Duodenal mucosa (tissue), 2 donors: Measurements from ENCODE around the gene SYNDIG1.

ENCODE experiments used
- H3K27ac ChIP-seq: one replicate; pipeline ENCODE4 v1.7.0; 2013; ENCODE audit warnings: low read depth, low read length
- H3K27me3 ChIP-seq, 2 donors: one replicate each; pipeline ENCODE4 v1.7.0; 2013; ENCODE audit warnings: low read length in 2 of 2, control low read depth in 1 of 2; ENCODE audit not compliant: insufficient read depth in 2 of 2, control insufficient read depth in 1 of 2
- H3K36me3 ChIP-seq, 2 donors: one replicate each; pipeline ENCODE4 v1.7.0; 2013; ENCODE audit warnings: low read length in 2 of 2, control low read depth in 1 of 2; ENCODE audit not compliant: insufficient read depth in 2 of 2, control insufficient read depth in 1 of 2
- H3K4me1 ChIP-seq, 2 donors: one replicate each; pipeline ENCODE4 v1.7.0; 2013; ENCODE audit warnings: low read length in 2 of 2, control low read depth in 1 of 2; ENCODE audit not compliant: insufficient read depth in 2 of 2, control insufficient read depth in 1 of 2
- H3K4me3 ChIP-seq, 2 donors: one replicate each; pipeline ENCODE4 v1.7.0; 2013; ENCODE audit warnings: low read length in 2 of 2, low read depth in 1 of 2
- H3K9ac ChIP-seq, 2 donors: one replicate each; pipeline ENCODE4 v1.7.0; 2013; ENCODE audit warnings: low read length in 2 of 2, low read depth in 1 of 2
- H3K9me3 ChIP-seq, 2 donors: one replicate each; pipeline ENCODE4 v1.7.0; 2013; ENCODE audit warnings: low read length in 2 of 2, control low read depth in 1 of 2; ENCODE audit not compliant: control insufficient read depth in 1 of 2

SYNDIG1 gene

DNA sequence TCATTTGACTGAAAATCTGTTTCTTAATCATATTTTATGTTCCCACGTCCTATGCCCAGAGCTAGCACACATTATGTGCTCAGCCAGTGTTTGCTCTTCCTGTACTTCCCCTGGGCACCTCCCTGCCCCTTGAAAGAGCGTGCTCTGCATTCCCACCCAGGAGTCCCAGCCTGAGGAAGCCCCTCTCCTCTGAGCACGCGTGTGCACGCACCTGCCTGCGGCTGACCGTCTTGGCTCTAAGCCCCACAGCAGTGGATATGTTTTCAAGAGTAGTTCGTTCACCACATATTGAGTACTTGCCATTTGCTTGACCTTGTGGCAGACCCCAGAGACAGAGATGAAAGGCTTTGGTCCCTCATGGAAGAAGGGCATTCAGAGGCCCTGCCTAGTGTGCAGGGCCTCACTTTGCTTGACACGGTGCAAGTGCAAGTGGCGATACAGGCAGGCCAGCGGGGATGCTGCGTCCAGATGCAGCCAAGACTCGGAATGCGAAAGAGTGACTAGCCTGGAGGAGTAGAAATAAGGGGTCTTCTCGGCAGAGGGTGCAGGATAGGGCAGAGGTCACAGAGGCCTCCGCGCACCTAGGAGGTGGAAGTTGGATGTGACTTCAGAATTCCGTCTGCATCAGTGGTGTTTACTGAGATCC lies 14.1 kb downstream of the SYNDIG1 start:
- no peak overlapping the region for H3K27ac ChIP-seq
- no peaks in the 10 kb centered on the region for H3K36me3 ChIP-seq
- H3K9me3 ChIP-seq: no peaks in the 10 kb centered on the region
- H3K9ac ChIP-seq: no peak overlapping the region
- no peaks in the 10 kb centered on the region for H3K4me1 ChIP-seq
- no peak overlapping the region for H3K4me3 ChIP-seq
- no peaks in the 10 kb centered on the region for H3K27me3 ChIP-seq

DNA sequence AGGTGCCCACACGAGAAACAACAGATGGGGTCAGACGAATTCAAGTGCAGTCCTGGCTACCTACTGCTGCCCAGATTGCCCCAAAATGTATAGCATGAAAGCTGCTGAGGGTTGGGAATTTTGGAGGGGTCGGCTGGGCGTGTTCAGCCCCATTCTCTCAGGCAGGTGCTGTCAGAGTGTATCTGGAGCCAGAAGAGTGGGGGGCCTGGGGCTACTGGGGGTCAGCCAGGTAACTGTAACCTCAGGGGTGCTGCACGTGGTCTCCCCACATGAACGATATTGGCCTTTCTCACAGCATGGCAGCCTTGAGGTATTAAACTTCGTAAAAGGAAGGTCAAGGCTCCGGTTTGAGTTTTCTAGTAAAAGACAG lies 14.6 kb downstream of the SYNDIG1 start:
- Histone ChIP-seq H3K9ac (no peak overlapping the region), H3K27ac (no peak overlapping the region), H3K4me1 (no peaks in the 10 kb centered on the region), H3K9me3 (no peaks in the 10 kb centered on the region), H3K27me3 (no peaks in the 10 kb centered on the region), H3K4me3 (no peak overlapping the region), H3K36me3 (no peaks in the 10 kb centered on the region)

DNA sequence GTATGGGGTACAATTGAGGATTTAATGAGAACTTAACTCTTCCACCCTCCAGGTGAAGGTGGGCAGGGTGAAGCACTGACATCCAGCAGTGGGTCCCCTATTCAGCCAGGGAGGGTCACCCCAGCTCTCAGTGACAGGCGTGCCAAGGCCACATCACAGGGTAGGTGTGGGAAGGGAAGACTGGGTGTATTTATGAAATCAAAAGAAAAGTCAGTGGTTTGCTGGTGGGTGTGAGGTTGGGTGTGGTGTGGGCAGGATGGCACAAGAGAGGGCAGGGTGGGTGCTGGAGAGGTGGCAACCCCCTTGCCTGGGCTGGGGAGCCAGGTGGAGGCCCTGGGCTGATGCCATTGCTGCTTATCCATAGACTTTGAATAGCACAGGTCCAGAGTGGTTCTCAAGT lies 16.6 kb downstream of the SYNDIG1 start:
- H3K9me3 ChIP-seq: no peaks in the 10 kb centered on the region
- no peak overlapping the region for H3K27ac ChIP-seq
- H3K9ac ChIP-seq: no peak overlapping the region

DNA sequence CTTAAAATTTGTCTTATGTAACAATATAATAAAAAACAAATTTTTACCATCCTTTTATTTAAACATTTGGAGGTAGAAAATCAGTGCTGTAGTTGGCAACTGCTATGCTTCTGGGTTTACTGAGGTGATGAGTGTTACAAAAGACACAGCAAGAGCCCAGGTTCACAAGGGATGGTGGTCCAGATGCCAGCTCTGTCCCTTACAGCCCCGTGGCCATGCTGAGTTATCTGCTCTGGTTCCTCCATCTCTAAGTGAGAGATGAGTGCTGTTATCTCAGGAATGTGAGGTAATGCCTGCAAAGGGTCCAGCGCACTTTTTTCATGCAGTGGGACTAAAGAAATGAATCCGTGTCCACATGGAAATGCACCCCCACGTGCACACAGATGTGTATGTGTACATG lies 17.8 kb downstream of the SYNDIG1 start:
- no peaks in the 10 kb centered on the region for H3K9me3 ChIP-seq
- H3K27ac ChIP-seq: no peak overlapping the region
- no peaks in the 10 kb centered on the region for H3K36me3 ChIP-seq
- H3K4me3 ChIP-seq: no peak overlapping the region
- H3K27me3 ChIP-seq: peaks cover 0 to 2% of the 10 kb centered on the region in 2 donors
- H3K4me1 ChIP-seq: no peaks in the 10 kb centered on the region
- H3K9ac ChIP-seq: no peak overlapping the region

More for the DNA sequence above, 16.6 kb downstream of the SYNDIG1 start:
- Histone ChIP-seq H3K4me3 (no peak overlapping the region), H3K4me1 (no peaks in the 10 kb centered on the region), H3K27me3 (peaks cover 0 to 2% of the 10 kb centered on the region in 2 donors), H3K36me3 (no peaks in the 10 kb centered on the region)

DNA sequence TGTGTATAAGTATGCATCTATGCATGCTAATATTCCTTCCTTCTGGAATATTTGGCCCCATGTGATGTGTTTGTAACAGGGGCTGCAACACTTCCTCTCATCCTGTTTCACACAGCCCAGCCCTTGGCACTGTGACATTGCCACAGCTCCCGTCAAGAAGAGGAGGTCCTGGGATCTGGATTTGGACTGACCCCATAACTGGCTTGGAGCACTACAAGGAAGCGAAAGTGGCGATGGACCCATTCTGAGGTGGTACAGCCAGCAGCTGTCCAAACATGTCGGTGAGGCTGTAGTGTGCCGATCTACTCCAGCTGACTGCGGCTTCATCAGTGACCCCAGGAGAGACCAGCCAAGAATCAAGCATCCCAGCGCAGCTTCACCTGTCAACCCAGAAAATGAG lies 18.2 kb downstream of the SYNDIG1 start:
- H3K27me3 ChIP-seq: peaks cover 0 to 2% of the 10 kb centered on the region in 2 donors
- H3K9me3 ChIP-seq: no peaks in the 10 kb centered on the region
- H3K4me1 ChIP-seq: no peaks in the 10 kb centered on the region
- H3K36me3 ChIP-seq: no peaks in the 10 kb centered on the region
- H3K4me3 ChIP-seq: no peak overlapping the region
- H3K9ac ChIP-seq: no peak overlapping the region
- no peak overlapping the region for H3K27ac ChIP-seq

DNA sequence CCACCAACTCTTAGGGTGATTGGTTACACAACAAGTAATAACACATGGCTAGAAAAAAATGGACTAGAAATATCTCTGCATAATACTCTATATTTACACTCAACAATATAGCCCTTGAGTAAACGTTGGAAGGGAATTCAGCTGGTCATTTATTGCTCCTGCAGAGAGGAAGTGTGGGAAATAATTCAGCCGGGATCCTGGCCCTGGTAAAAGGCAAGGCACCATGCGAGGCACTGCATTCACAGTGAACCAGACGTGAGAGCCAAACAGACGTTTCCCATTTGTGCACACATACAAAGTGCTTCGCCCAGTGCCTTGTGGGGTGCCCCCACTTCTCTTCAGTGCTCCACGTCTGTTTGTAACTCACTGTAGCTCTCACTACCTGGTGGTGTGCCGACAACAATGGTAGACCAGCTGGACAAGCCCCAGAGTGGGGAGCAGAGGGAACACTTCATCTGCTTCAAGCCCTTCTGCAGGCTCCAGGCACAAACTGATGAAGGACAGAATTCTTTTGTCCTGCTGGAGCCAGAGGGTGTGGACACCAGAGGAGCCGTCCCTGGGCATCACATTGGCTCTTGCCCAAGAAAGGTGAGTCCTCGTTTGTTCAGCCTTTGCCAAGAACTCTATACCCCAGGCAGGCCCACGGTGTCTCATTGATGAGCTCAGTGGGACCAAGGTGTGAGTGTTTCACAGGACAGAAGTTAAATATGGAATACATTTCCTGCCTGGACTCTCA lies 18.8 kb downstream of the SYNDIG1 start:
- Histone ChIP-seq H3K36me3 (no peaks in the 10 kb centered on the region), H3K4me1 (no peaks in the 10 kb centered on the region), H3K27me3 (peaks cover 0 to 2% of the 10 kb centered on the region in 2 donors), H3K9ac (no peak overlapping the region), H3K27ac (no peak overlapping the region), H3K9me3 (no peaks in the 10 kb centered on the region), H3K4me3 (no peak overlapping the region)

DNA sequence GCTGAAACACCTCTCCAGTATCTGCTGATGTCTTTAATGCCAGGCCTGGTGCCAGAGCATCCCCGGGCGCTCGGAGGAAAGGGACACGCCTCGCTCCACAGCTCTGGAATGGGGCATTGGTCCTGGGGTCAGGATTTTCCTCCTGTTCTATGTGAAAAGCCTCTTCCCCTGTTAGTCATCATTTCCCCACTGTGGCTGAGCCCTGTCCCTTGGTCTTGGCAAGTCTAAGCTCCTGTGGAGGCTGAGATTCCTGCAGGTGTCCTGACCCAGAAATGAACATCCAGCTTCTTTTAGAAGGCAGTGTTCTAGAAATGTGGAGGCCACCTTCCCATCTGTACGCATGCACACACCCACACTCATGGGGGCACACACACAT lies 19.4 kb downstream of the SYNDIG1 start:
- Histone ChIP-seq H3K27ac (no peak overlapping the region), H3K4me3 (no peak overlapping the region), H3K9me3 (no peaks in the 10 kb centered on the region), H3K9ac (no peak overlapping the region), H3K4me1 (no peaks in the 10 kb centered on the region), H3K27me3 (peaks cover 0 to 2% of the 10 kb centered on the region in 2 donors), H3K36me3 (no peaks in the 10 kb centered on the region)

DNA sequence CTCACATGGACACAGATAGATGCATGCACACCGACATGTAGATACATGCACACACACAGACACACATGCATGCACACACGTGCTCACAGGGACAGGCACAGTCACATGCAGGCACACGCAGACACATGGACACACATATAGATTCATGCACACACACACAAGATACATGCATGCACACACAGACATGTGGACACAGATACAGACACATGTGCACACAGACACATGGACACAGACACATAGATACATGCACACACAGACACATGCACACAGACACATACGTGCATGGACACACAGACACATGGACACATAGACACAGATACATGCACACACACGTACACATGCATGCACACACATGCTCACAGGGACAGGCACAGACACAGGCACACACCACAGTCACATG lies 19.8 kb downstream of the SYNDIG1 start:
- Histone ChIP-seq H3K9me3 (no peaks in the 10 kb centered on the region), H3K36me3 (no peaks in the 10 kb centered on the region), H3K4me3 (no peak overlapping the region), H3K27me3 (peaks cover 0 to 2% of the 10 kb centered on the region in 2 donors), H3K9ac (no peak overlapping the region), H3K27ac (no peak overlapping the region), H3K4me1 (no peaks in the 10 kb centered on the region)

DNA sequence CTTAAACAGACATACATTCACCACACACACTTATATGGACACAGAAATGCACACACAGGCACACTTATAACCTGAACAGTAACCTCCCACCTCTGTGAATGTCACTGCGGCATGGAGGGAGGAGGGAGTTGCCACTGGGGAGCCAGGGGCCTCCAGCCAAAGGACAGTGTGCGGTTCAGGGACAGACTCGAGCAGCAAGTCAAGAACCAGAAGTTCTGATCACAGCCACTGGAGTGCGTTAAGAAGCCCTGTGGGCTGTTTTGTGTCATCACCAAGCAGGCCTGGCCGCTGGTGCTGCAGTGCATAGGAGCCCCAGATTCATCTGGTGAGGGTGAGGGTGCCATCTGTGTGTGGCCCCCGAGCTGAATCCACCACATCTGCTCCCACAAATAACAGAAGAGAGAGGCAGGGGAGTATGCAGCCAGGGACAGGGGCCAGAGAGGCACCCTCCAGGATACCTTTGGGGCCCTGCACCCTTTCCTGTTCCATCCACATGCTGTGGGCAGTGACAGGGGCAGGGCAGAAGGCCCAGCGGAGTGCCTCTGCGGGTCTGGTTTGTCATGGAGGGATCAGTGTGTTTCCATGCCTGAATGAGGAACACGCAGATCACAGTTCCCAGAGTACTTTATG lies 20.3 kb downstream of the SYNDIG1 start:
- Histone ChIP-seq H3K36me3 (no peaks in the 10 kb centered on the region), H3K4me3 (no peak overlapping the region), H3K27ac (no peak overlapping the region), H3K4me1 (no peaks in the 10 kb centered on the region), H3K27me3 (peaks cover 0 to 2% of the 10 kb centered on the region in 2 donors), H3K9ac (no peak overlapping the region), H3K9me3 (no peaks in the 10 kb centered on the region)

DNA sequence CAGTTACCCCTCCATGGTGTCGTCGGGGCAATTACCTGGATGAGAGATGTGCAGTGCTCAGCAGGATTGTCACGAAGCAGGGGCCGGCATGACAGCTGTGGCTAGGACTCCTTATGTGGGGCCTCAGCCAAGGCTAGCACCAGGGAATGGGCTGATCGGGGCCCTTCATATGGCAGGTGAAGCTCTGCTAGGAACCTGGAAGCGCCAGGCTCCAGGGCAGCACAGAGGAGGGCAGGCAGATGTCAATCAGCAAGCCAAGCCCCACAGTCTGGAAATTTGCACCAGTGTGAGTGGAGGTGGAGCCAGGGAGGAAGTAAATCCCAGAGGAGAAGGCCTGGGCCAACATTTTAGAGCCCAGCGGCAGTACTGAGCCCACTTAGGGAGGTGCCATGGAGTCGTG lies 21.2 kb downstream of the SYNDIG1 start:
- Histone ChIP-seq H3K36me3 (no peaks in the 10 kb centered on the region), H3K9ac (no peak overlapping the region), H3K27ac (no peak overlapping the region)

More for the DNA sequence above, 21.2 kb downstream of the SYNDIG1 start:
- Histone ChIP-seq H3K4me3 (no peak overlapping the region), H3K9me3 (no peaks in the 10 kb centered on the region), H3K4me1 (no peaks in the 10 kb centered on the region), H3K27me3 (peaks cover 0 to 2% of the 10 kb centered on the region in 2 donors)
